ENCODE data around the gene PRKAR1A. TPM values are rescaled to one million over a fixed set of nuclear protein-coding genes. Genes with fewer than 3 reads are reported as not detected.
"Not testable (repeated sequence)": the region's sequence is repeated elsewhere in the genome, so short reads cannot be mapped to it uniquely, and the experiment has no call there.

Gene PRKAR1A
- total RNA-seq, 1 experiment from 2014 or later: 158 TPM

GRCh38 chr17:68491381-68492231 is 20.6 kb upstream of the PRKAR1A start:
- ATAC-seq: no peak
- peaks cover 21% of the 10 kb centered on the region for H3K9me3 Mint-ChIP-seq
- peaks cover 5% of the 10 kb centered on the region for H3K36me3 Mint-ChIP-seq
- H3K4me3 Mint-ChIP-seq: no peak overlapping the region
- H3K4me1 Mint-ChIP-seq: peaks cover 4% of the 10 kb centered on the region; the same call in 1 of the 2 replicates
- POLR2A ChIA-PET: no interaction called here
- H3K27me3 Mint-ChIP-seq (ENCODE audit: low read depth): no peaks in the 10 kb centered on the region
- no peak for DNase-seq (ENCODE audit: low spot score)
- no peak overlapping the region for H3K27ac Mint-ChIP-seq
- CTCF ChIA-PET: no interaction called here
- TF ChIP-seq ATF1 (CRISPR knock-in tag; IDR thresholded peaks at IDR 0.05): no peak
- no peak for TF ChIP-seq ETV6 (CRISPR knock-in tag; IDR thresholded peaks at IDR 0.05)
- TF ChIP-seq ESRRA (CRISPR knock-in tag; IDR thresholded peaks at IDR 0.05; ENCODE audit: borderline replicate concordance): no peak
- TF ChIP-seq AFF4 (CRISPR knock-in tag; IDR thresholded peaks at IDR 0.05; ENCODE audit: borderline replicate concordance): no peak
- no peak for TF ChIP-seq ZNF281 (CRISPR knock-in tag; IDR thresholded peaks at IDR 0.05)
- no peak for TF ChIP-seq KAT7 (CRISPR knock-in tag; IDR thresholded peaks at IDR 0.05; ENCODE audit: borderline replicate concordance)
- TF ChIP-seq HMGXB4 (CRISPR knock-in tag; IDR thresholded peaks at IDR 0.05): no peak
- TF ChIP-seq NFYB (CRISPR knock-in tag; conservative IDR thresholded peaks at IDR 0.05; ENCODE audit: low read depth): no peak
- no peak for TF ChIP-seq FOXP1 (CRISPR knock-in tag; IDR thresholded peaks at IDR 0.05; ENCODE audit: borderline replicate concordance)

- ATAC-seq; H3K27me3 Mint-ChIP-seq (ENCODE audit: low read depth); H3K36me3 Mint-ChIP-seq; H3K4me3 Mint-ChIP-seq; DNase-seq (ENCODE audit: low spot score); H3K4me1 Mint-ChIP-seq; POLR2A ChIA-PET; H3K27ac Mint-ChIP-seq; CTCF ChIA-PET: not testable (repeated sequence)
- H3K9me3 Mint-ChIP-seq: peaks cover 21% of the 10 kb centered on the region
Measured at GRCh38 chr17:68492394-68493054, 19.7 kb upstream of the PRKAR1A start.

DNA sequence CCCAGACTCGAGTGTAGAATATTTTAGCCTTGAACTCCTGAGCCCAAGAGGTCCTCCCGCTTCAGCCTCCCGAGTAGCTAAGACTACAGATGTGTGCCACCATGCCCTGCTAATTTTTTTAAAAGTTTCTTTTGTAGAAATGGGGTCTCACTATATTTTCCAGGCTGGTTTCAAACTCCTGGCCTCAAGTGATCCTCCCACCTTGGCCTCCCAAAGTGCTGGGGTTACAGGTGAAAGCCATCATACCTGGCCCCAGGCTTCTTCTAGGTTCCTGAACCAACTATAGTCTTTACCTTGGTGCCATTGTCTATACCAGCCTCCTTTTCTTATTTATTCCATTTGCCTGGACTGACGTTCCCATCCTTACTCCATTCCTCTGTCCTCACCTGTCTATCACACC is 17.1 kb upstream of the PRKAR1A start:
- Mint-ChIP-seq H3K9me3 (peaks cover 21% of the 10 kb centered on the region), H3K4me3 (no peak overlapping the region), H3K4me1 (peaks cover 6% of the 10 kb centered on the region; the same call in 1 of the 2 replicates), H3K36me3 (peaks cover 5% of the 10 kb centered on the region), H3K27ac (no peak overlapping the region), H3K27me3 (ENCODE audit: low read depth) (no peaks in the 10 kb centered on the region; the same call in none of the 2 replicates)
- DNase-seq (ENCODE audit: low spot score) (no peak), ATAC-seq (no peak)
- POLR2A ChIA-PET: no interaction called here
- CTCF ChIA-PET: no interaction called here
- no peak for TF ChIP-seq OVOL2 (CRISPR knock-in tag; IDR thresholded peaks at IDR 0.05; ENCODE audit: borderline replicate concordance)
- no peak for TF ChIP-seq ZNF416 (CRISPR knock-in tag; IDR thresholded peaks at IDR 0.05)
- TF ChIP-seq, protein P1, sequence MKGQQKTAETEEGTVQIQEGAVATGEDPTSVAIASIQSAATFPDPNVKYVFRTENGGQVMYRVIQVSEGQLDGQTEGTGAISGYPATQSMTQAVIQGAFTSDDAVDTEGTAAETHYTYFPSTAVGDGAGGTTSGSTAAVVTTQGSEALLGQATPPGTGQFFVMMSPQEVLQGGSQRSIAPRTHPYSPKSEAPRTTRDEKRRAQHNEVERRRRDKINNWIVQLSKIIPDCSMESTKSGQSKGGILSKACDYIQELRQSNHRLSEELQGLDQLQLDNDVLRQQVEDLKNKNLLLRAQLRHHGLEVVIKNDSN (CRISPR knock-in tag; IDR thresholded peaks at IDR 0.05): no peak
- TF ChIP-seq NR1H2 (CRISPR knock-in tag; IDR thresholded peaks at IDR 0.05): no peak
- TF ChIP-seq RELA (CRISPR knock-in tag; IDR thresholded peaks at IDR 0.05; ENCODE audit: borderline replicate concordance): no peak
- TF ChIP-seq TEAD1 (CRISPR knock-in tag; IDR thresholded peaks at IDR 0.05): no peak
- no peak for TF ChIP-seq TCF7 (CRISPR knock-in tag; IDR thresholded peaks at IDR 0.05; ENCODE audit: low read depth)
- no peak for TF ChIP-seq NFE2L1 (CRISPR knock-in tag; IDR thresholded peaks at IDR 0.05)
- TF ChIP-seq CBFB (CRISPR knock-in tag; IDR thresholded peaks at IDR 0.05; ENCODE audit: low read depth): no peak
- TF ChIP-seq, protein P2, sequence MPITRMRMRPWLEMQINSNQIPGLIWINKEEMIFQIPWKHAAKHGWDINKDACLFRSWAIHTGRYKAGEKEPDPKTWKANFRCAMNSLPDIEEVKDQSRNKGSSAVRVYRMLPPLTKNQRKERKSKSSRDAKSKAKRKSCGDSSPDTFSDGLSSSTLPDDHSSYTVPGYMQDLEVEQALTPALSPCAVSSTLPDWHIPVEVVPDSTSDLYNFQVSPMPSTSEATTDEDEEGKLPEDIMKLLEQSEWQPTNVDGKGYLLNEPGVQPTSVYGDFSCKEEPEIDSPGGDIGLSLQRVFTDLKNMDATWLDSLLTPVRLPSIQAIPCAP (CRISPR knock-in tag; IDR thresholded peaks at IDR 0.05): no peak

Data from WTC11 (cell line).